Ovary (tissue), 3 donors: ENCODE results near the gene TRPV3.

Experiments used
- POLR2A ChIP-seq: fragments of 450-650 bp; IDR thresholded peaks from one replicate; pipeline ENCODE4 v1.6.1; 2017; ENCODE audit warnings: antibody characterized with exemption, mild to moderate bottlenecking, moderate library complexity
- TF ChIP-seq, protein P1 (sequence below), 3 donors: fragments of 450-650 bp in 2 of 3; fragments of 200-600 bp in 1 of 3; IDR thresholded peaks; one replicate each; pipeline versions ENCODE4 v1.5.1 to v1.8.0; 2016 to 2022; ENCODE audit warnings: antibody characterized with exemption in 3 of 3, mild to moderate bottlenecking in 1 of 3
- donor health status: DM: no; HTN: no; CAD: no.

DNA sequence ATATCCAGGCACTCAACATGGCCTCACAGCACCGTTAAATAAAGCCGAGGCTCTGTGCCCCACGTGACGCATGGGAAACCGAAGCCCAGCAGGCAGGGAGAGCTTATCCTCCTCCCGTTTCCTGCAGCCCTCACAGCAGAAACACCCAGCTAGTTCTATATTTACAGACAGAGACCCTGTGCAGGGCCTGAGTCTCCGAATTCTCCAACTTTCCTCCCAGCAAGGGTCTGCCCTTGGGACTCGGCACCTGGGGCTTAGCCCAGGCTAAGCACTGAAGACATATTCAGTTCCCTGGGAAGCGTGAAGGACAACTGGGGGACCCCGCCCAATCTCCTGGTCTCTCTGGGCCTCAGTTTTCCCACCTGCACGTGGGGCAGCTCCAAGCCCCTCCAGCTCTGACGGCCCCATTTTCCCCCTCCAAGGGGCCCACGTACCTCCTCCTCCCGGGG lies 29.2 kb downstream of the TRPV3 start:
- TF ChIP-seq, protein P1, sequence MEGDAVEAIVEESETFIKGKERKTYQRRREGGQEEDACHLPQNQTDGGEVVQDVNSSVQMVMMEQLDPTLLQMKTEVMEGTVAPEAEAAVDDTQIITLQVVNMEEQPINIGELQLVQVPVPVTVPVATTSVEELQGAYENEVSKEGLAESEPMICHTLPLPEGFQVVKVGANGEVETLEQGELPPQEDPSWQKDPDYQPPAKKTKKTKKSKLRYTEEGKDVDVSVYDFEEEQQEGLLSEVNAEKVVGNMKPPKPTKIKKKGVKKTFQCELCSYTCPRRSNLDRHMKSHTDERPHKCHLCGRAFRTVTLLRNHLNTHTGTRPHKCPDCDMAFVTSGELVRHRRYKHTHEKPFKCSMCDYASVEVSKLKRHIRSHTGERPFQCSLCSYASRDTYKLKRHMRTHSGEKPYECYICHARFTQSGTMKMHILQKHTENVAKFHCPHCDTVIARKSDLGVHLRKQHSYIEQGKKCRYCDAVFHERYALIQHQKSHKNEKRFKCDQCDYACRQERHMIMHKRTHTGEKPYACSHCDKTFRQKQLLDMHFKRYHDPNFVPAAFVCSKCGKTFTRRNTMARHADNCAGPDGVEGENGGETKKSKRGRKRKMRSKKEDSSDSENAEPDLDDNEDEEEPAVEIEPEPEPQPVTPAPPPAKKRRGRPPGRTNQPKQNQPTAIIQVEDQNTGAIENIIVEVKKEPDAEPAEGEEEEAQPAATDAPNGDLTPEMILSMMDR (IDR thresholded peaks at IDR 0.05), result no peak
- no peak for TF ChIP-seq POLR2A
